Naive thymus-derived CD4-positive, alpha-beta T cell (primary cell): Measurements from ENCODE around the gene WNT5B. TPM values are rescaled to one million over a fixed set of nuclear protein-coding genes. Genes with fewer than 3 reads are reported as not detected.

ENCODE experiments used
- ATAC-seq: fragments of 150-1000 bp; cut with Tn5 transposase; 2 replicates; pipeline ENCODE4 v1.10.0; 2021; ENCODE audit warnings: mild to moderate bottlenecking, moderate library complexity
- CTCF ChIA-PET: fragments of 350-600 bp; sonication (Branson Sonifier 250); formaldehyde crosslinking; loops from one replicate; lab custom pipeline; 2021; ENCODE audit warnings: antibody characterized with exemption; lab: Charles Lee
- POLR2A ChIA-PET: fragments of 350-600 bp; sonication (Branson Sonifier 250); formaldehyde crosslinking; loops from one replicate; lab custom pipeline; 2021; ENCODE audit warnings: antibody characterized with exemption, inconsistent platforms; lab: Charles Lee
- DNase-seq, 9 donors: peaks; one replicate each; pipeline versions ENCODE4 v3.0.0 to v3.0.0-alpha.2; 2020 to 2022; ENCODE audit warnings: mixed read lengths in 1 of 9
- H3K27ac ChIP-seq: one replicate; pipeline ENCODE4 v1.7.0; 2013; ENCODE audit warnings: mild to moderate bottlenecking, low read depth, low read length, moderate library complexity
- H3K27me3 ChIP-seq, 2 donors: one replicate each; pipeline ENCODE4 v1.7.0; 2013; ENCODE audit warnings: low read length in 2 of 2, mild to moderate bottlenecking in 2 of 2, moderate library complexity in 2 of 2; ENCODE audit not compliant: control insufficient read depth in 2 of 2, insufficient read depth in 2 of 2
- H3K36me3 ChIP-seq, 3 experiments: 1 replicate in 2 of 3; 2 replicates in 1 of 3; pipeline ENCODE4 v1.7.0; 2013; ENCODE audit warnings: low read length in 3 of 3, mild to moderate bottlenecking in 3 of 3, moderate library complexity in 1 of 3; ENCODE audit not compliant: insufficient read depth in 3 of 3, control insufficient read depth in 2 of 3
- H3K4me1 ChIP-seq, 2 donors: one replicate each; pipeline ENCODE4 v1.7.0; 2013; ENCODE audit warnings: low read length in 2 of 2, mild to moderate bottlenecking in 2 of 2, moderate library complexity in 1 of 2; ENCODE audit not compliant: control insufficient read depth in 2 of 2, insufficient read depth in 2 of 2
- H3K4me3 ChIP-seq: 2 replicates; pipeline ENCODE4 v1.7.0; 2013; ENCODE audit warnings: mild to moderate bottlenecking, low read length
- H3K9me3 ChIP-seq, 3 experiments: 1 replicate in 2 of 3; 2 replicates in 1 of 3; pipeline ENCODE4 v1.7.0; 2013; ENCODE audit warnings: low read length in 3 of 3; ENCODE audit not compliant: control insufficient read depth in 2 of 3
- H3K27ac Mint-ChIP-seq, 9 donors: one replicate each; pipeline ENCODE4 v1.8.0; 2020 to 2022; ENCODE audit warnings: mixed read lengths in 9 of 9, mild to moderate bottlenecking in 8 of 9, moderate library complexity in 5 of 9, inconsistent platforms in 2 of 9
- H3K27me3 Mint-ChIP-seq, 5 donors: one replicate each; pipeline ENCODE4 v1.8.0; 2021 to 2022; ENCODE audit warnings: mixed read lengths in 5 of 5, mild to moderate bottlenecking in 1 of 5
- H3K36me3 Mint-ChIP-seq, 5 donors: one replicate each; pipeline ENCODE4 v1.8.0; 2020 to 2022; ENCODE audit warnings: mixed read lengths in 5 of 5, mild to moderate bottlenecking in 3 of 5, inconsistent platforms in 1 of 5
- H3K4me1 Mint-ChIP-seq, 7 donors: one replicate each; pipeline ENCODE4 v1.8.0; 2020 to 2022; ENCODE audit warnings: mixed read lengths in 7 of 7, mild to moderate bottlenecking in 3 of 7, inconsistent platforms in 1 of 7
- H3K4me3 Mint-ChIP-seq, 10 donors: one replicate each; pipeline ENCODE4 v1.8.0; 2020 to 2022; ENCODE audit warnings: mild to moderate bottlenecking in 10 of 10, mixed read lengths in 10 of 10, moderate library complexity in 6 of 10, inconsistent platforms in 2 of 10
- H3K9me3 Mint-ChIP-seq, 11 donors: one replicate each; pipeline ENCODE4 v1.8.0; 2020 to 2022; ENCODE audit warnings: mixed read lengths in 11 of 11, mild to moderate bottlenecking in 4 of 11, inconsistent platforms in 1 of 11, moderate library complexity in 1 of 11
- intact Hi-C, 2 donors: fragments of 100-400 bp; cut with micrococcal nuclease; formaldehyde crosslinking; loops; one replicate each; pipeline ENCODE4 v1.15.1; 2023
- polyA plus RNA-seq, 2 donors: library from polyadenylated mRNA; unstranded; fragments of 300-500 nt; fragmentation: Illumina TruSeq; gene quantifications; one replicate each; pipeline ENCODE4 v1.2.3, GENCODE V29; 2021
- total RNA-seq, 6 experiments: library from RNA in 5 of 6; stranded (reverse) in 5 of 6; gene quantifications; 1 replicate in 5 of 6; 2 replicates in 1 of 6; pipeline ENCODE4 v1.2.3 and lab custom pipeline; 2021 to 2026

WNT5B gene
- total and polyA plus RNA-seq, 7 experiments from 2014 or later, result 0.29 to 0.92 (median 0.37) TPM; not detected in 4

- Mint-ChIP-seq H3K9me3 (no peaks in the 10 kb centered on the region), H3K36me3 (no peaks in the 10 kb centered on the region), H3K27me3 (peaks cover 0 to 25% (median 0%) of the 10 kb centered on the region in 5 donors), H3K4me1 (peaks cover 7 to 16% (median 12%) of the 10 kb centered on the region in 7 donors), H3K27ac (no peak overlapping the region), H3K4me3 (no peak overlapping the region)
- Histone ChIP-seq H3K27ac (no peak overlapping the region), H3K4me3 (no peak overlapping the region), H3K9me3 (no peaks in the 10 kb centered on the region), H3K4me1 (peaks cover 4 to 8% of the 10 kb centered on the region in 2 donors), H3K36me3 (no peaks in the 10 kb centered on the region), H3K27me3 (no peaks in the 10 kb centered on the region)
- ChIA-PET CTCF (interaction anchor here (1.0 kb wide), 1 partner anchor 490 kb away, joined by 5 read pairs; no protein-coding TSS in a partner anchor), POLR2A (no interaction called here)
- DNase-seq (no peak), ATAC-seq (no peak)
- intact Hi-C loops, result loop anchor here (5.0 to 10.0 kb wide), 2 partner anchors 211 to 404 kb away; no protein-coding TSS in a partner anchor
Observed at GRCh38 chr12:1608713-1609119, 20.3 kb upstream of the WNT5B start.

- Histone ChIP-seq H3K27ac (no peak overlapping the region), H3K27me3 (no peaks in the 10 kb centered on the region), H3K4me3 (no peak overlapping the region), H3K36me3 (no peaks in the 10 kb centered on the region), H3K4me1 (peaks cover under 1 to 5% of the 10 kb centered on the region in 2 donors), H3K9me3 (no peaks in the 10 kb centered on the region)
- Mint-ChIP-seq H3K36me3 (no peaks in the 10 kb centered on the region), H3K27ac (no peak overlapping the region), H3K4me3 (no peak overlapping the region), H3K27me3 (peaks cover 0 to 25% (median 0%) of the 10 kb centered on the region in 5 donors), H3K9me3 (no peaks in the 10 kb centered on the region), H3K4me1 (peaks cover 5 to 9% (median 8%) of the 10 kb centered on the region in 7 donors)
- POLR2A ChIA-PET, result no interaction called here
- DNase-seq, result no peak
- CTCF ChIA-PET, result interaction anchor here (0.6 kb wide), 1 partner anchor 558 kb away, joined by 4 read pairs; no protein-coding TSS in a partner anchor
- no peak for ATAC-seq
- intact Hi-C loops, result no loop called here
Observed at GRCh38 chr12:1610072-1610643, 18.9 kb upstream of the WNT5B start.

- POLR2A ChIA-PET, result no interaction called here
- no peak overlapping the region for H3K27ac Mint-ChIP-seq
Observed at GRCh38 chr12:1611803-1612572, 17.0 kb upstream of the WNT5B start.

GRCh38 chr12:1613860-1614259, 15.2 kb upstream of the WNT5B start:
- intact Hi-C loops, result no loop called here
- Mint-ChIP-seq H3K27ac (no peak overlapping the region), H3K4me3 (no peak overlapping the region)

More at GRCh38 chr12:1611803-1612572, 17.0 kb upstream of the WNT5B start:
- peaks cover 0 to 22% (median 0%) of the 10 kb centered on the region in 5 donors for H3K27me3 Mint-ChIP-seq
- Histone ChIP-seq H3K4me3 (no peak overlapping the region), H3K36me3 (no peaks in the 10 kb centered on the region), H3K4me1 (no peaks in the 10 kb centered on the region), H3K27me3 (no peaks in the 10 kb centered on the region), H3K27ac (no peak overlapping the region), H3K9me3 (no peaks in the 10 kb centered on the region)
- H3K9me3 Mint-ChIP-seq, result no peaks in the 10 kb centered on the region
- peaks cover 0 to 12% (median 8%) of the 10 kb centered on the region in 7 donors for H3K4me1 Mint-ChIP-seq
- DNase-seq (no peak), ATAC-seq (no peak)
- no peaks in the 10 kb centered on the region for H3K36me3 Mint-ChIP-seq
- H3K4me3 Mint-ChIP-seq, result no peak overlapping the region
- intact Hi-C loops, result no loop called here
- CTCF ChIA-PET, result interaction anchor here (1.1 kb wide), 1 partner anchor 494 kb away, joined by 3 read pairs; no protein-coding TSS in a partner anchor

GRCh38 chr12:1614360-1614759, 14.7 kb upstream of the WNT5B start:
- DNase-seq (no peak), ATAC-seq (no peak)
- no peaks in the 10 kb centered on the region for H3K36me3 ChIP-seq
- H3K4me1 ChIP-seq, result no peaks in the 10 kb centered on the region
- ChIA-PET CTCF (no interaction called here), POLR2A (no interaction called here)
- peaks cover 0 to 17% (median 8%) of the 10 kb centered on the region in 7 donors for H3K4me1 Mint-ChIP-seq
- no peaks in the 10 kb centered on the region for H3K27me3 ChIP-seq
- H3K27me3 Mint-ChIP-seq, result peaks cover 0 to 25% (median 0%) of the 10 kb centered on the region in 5 donors
- no peak overlapping the region for H3K4me3 Mint-ChIP-seq
- no peaks in the 10 kb centered on the region for H3K9me3 Mint-ChIP-seq
- H3K27ac Mint-ChIP-seq, result peak overlapping the region in 1 of 9 donors; percentile 32
- no peak overlapping the region for H3K27ac ChIP-seq
- intact Hi-C loops, result no loop called here
- no peaks in the 10 kb centered on the region for H3K9me3 ChIP-seq
- H3K36me3 Mint-ChIP-seq, result no peaks in the 10 kb centered on the region
- no peak overlapping the region for H3K4me3 ChIP-seq

More at GRCh38 chr12:1613860-1614259, 15.2 kb upstream of the WNT5B start:
- Histone ChIP-seq H3K27me3 (no peaks in the 10 kb centered on the region), H3K9me3 (no peaks in the 10 kb centered on the region), H3K4me3 (no peak overlapping the region), H3K36me3 (no peaks in the 10 kb centered on the region), H3K4me1 (no peaks in the 10 kb centered on the region), H3K27ac (no peak overlapping the region)
- ChIA-PET POLR2A (no interaction called here), CTCF (no interaction called here)
- Mint-ChIP-seq H3K27me3 (peaks cover 0 to 25% (median 0%) of the 10 kb centered on the region in 5 donors), H3K9me3 (no peaks in the 10 kb centered on the region), H3K36me3 (no peaks in the 10 kb centered on the region), H3K4me1 (peaks cover 0 to 14% (median 8%) of the 10 kb centered on the region in 7 donors)
- ATAC-seq, result no peak
- no peak for DNase-seq

GRCh38 chr12:1616233-1617066, 12.6 kb upstream of the WNT5B start:
- no peaks in the 10 kb centered on the region for H3K36me3 Mint-ChIP-seq
- intact Hi-C loops, result no loop called here
- no peaks in the 10 kb centered on the region for H3K9me3 Mint-ChIP-seq
- Histone ChIP-seq H3K36me3 (no peaks in the 10 kb centered on the region), H3K27ac (no peak overlapping the region), H3K4me1 (no peaks in the 10 kb centered on the region), H3K27me3 (no peaks in the 10 kb centered on the region), H3K4me3 (no peak overlapping the region), H3K9me3 (no peaks in the 10 kb centered on the region)
- ChIA-PET POLR2A (no interaction called here), CTCF (interaction anchor here (1.1 kb wide), 1 partner anchor 72 kb away, joined by 3 read pairs; no protein-coding TSS in a partner anchor)
- ATAC-seq (peak; percentile 36), DNase-seq (no peak)
- H3K27ac Mint-ChIP-seq, result no peak overlapping the region
- H3K4me1 Mint-ChIP-seq, result peaks cover 0 to 26% (median 8%) of the 10 kb centered on the region in 7 donors
- peaks cover 0 to 18% (median 4%) of the 10 kb centered on the region in 5 donors for H3K27me3 Mint-ChIP-seq
- peak overlapping the region in 1 of 10 donors; percentile 30 for H3K4me3 Mint-ChIP-seq
